ENCODE data around the gene RAB3C. TPM values are rescaled to one million over a fixed set of nuclear protein-coding genes. Genes with fewer than 3 reads are reported as not detected.

Gene RAB3C
- total RNA-seq, 3 donors from 2014 or later, result 0.29 to 6.1 (median 2.6) TPM

- Histone ChIP-seq H3K4me3 (no peak overlapping the region), H3K9me3 (no peaks in the 10 kb centered on the region), H3K36me3 (no peaks in the 10 kb centered on the region), H3K27ac (no peak overlapping the region), H3K27me3 (no peaks in the 10 kb centered on the region), H3K4me1 (no peaks in the 10 kb centered on the region)
- intact Hi-C loops (cut with DNase I; ENCODE audit: low total_unique reads), result no loop called here
- TF ChIP-seq POLR2A (IDR thresholded peaks at IDR 0.05) (no peak), POLR2AphosphoS5 (IDR thresholded peaks at IDR 0.05) (no peak), CTCF (IDR thresholded peaks at IDR 0.05) (no peak)
- DNase-seq (ENCODE audit: low spot score in 2 of 2), result no peak
These were observed 34.4 kb downstream of the RAB3C start for GRCh38 chr5:58617241-58617640.

- no peaks in the 10 kb centered on the region for H3K27me3 ChIP-seq
- no peak overlapping the region for H3K27ac ChIP-seq
- H3K36me3 ChIP-seq, result no peaks in the 10 kb centered on the region
- no peaks in the 10 kb centered on the region for H3K4me1 ChIP-seq
- no peak overlapping the region for H3K4me3 ChIP-seq
- H3K9me3 ChIP-seq, result no peaks in the 10 kb centered on the region
- no peak for DNase-seq (ENCODE audit: low spot score in 2 of 2)
- no peak for TF ChIP-seq POLR2AphosphoS5 (IDR thresholded peaks at IDR 0.05)
- no peak for TF ChIP-seq CTCF (IDR thresholded peaks at IDR 0.05)
- no peak for TF ChIP-seq POLR2A (IDR thresholded peaks at IDR 0.05)
- intact Hi-C loops (cut with DNase I; ENCODE audit: low total_unique reads), result no loop called here
These were observed 37.5 kb downstream of the RAB3C start for GRCh38 chr5:58620336-58620735.

- H3K27me3 ChIP-seq, result no peaks in the 10 kb centered on the region
- TF ChIP-seq CTCF (IDR thresholded peaks at IDR 0.05) (no peak), POLR2AphosphoS5 (IDR thresholded peaks at IDR 0.05) (no peak), POLR2A (IDR thresholded peaks at IDR 0.05) (no peak)
- no peak overlapping the region for H3K4me3 ChIP-seq
- no peak for DNase-seq (ENCODE audit: low spot score in 2 of 2)
- H3K36me3 ChIP-seq, result no peaks in the 10 kb centered on the region
- intact Hi-C loops (cut with DNase I; ENCODE audit: low total_unique reads), result no loop called here
- no peak overlapping the region for H3K27ac ChIP-seq
- H3K9me3 ChIP-seq, result no peaks in the 10 kb centered on the region
- H3K4me1 ChIP-seq, result no peaks in the 10 kb centered on the region
These were observed 40.3 kb downstream of the RAB3C start for GRCh38 chr5:58622936-58623871.

GRCh38 chr5:58628626-58629025 is 45.8 kb downstream of the RAB3C start:
- no peak for DNase-seq (ENCODE audit: low spot score in 2 of 2)
- no peaks in the 10 kb centered on the region for H3K9me3 ChIP-seq
- TF ChIP-seq POLR2A (IDR thresholded peaks at IDR 0.05) (no peak), POLR2AphosphoS5 (IDR thresholded peaks at IDR 0.05) (no peak), CTCF (IDR thresholded peaks at IDR 0.05) (no peak)
- intact Hi-C loops (cut with DNase I; ENCODE audit: low total_unique reads), result no loop called here
- H3K4me3 ChIP-seq, result no peak overlapping the region
- no peaks in the 10 kb centered on the region for H3K27me3 ChIP-seq
- no peaks in the 10 kb centered on the region for H3K36me3 ChIP-seq
- no peak overlapping the region for H3K27ac ChIP-seq
- no peaks in the 10 kb centered on the region for H3K4me1 ChIP-seq

Data from breast epithelium (tissue), 4 donors.